ENCODE measurements around the gene RNF43. TPM values are rescaled to one million over a fixed set of nuclear protein-coding genes. Genes with fewer than 3 reads are reported as not detected.

RNF43 gene
- total and polyA plus RNA-seq, 2 of the 13 experiments (the other 11 are each of a cell fraction or from before 2014, with no cell fraction given), result 31.0 to 53.4 TPM

DNA sequence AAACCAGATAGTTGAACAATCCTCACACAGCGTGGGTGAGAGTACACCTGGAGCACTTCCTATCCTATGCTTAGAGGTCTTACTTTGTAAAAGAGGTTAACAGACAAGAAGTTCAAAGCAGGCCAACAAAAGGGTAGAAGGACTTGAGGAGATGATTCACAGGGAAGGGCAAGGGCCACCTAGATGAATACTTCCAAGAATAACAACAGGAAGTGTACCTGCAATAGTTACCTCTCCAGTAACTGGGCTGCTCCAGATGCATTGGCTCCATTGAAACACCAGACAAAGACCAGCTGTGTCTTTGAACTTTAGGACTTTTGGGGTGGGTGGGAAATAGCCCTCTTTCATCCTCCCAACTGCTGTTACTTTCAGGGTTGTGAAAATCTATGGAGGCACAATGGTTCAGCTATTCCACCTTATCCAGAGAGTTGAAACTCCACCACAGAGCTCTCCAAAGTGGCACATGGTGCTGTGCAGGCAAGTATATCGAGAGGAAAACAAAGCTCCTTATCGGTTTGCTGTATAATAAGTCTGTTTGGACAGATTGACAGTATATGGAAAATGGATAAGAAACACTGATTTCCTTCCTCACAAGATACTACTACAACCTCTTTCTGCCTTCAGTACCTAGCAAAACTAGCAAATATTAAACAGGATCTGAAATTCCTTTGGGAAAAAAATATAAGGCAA lies 22.7 kb downstream of the RNF43 start (continued):
- peak; percentile 34; the same call in 1 of the 2 replicates for TF ChIP-seq HOXA5 (CRISPR knock-in tag; IDR thresholded peaks at IDR 0.05)
- TF ChIP-seq ZSCAN20 (CRISPR knock-in tag; IDR thresholded peaks at IDR 0.05; ENCODE audit: borderline replicate concordance), result no peak
- TF ChIP-seq, protein P1, sequence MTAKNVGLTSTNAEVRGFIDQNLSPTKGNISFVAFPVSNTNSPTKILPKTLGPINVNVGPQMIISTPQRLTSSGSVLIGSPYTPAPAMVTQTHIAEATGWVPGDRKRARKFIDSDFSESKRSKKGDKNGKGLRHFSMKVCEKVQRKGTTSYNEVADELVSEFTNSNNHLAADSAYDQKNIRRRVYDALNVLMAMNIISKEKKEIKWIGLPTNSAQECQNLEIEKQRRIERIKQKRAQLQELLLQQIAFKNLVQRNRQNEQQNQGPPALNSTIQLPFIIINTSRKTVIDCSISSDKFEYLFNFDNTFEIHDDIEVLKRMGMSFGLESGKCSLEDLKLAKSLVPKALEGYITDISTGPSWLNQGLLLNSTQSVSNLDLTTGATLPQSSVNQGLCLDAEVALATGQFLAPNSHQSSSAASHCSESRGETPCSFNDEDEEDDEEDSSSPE (CRISPR knock-in tag; IDR thresholded peaks at IDR 0.05), result peak; percentile 30; the same call in 1 of the 2 replicates
- TF ChIP-seq HDAC1 (CRISPR knock-in tag; IDR thresholded peaks at IDR 0.05), result peak; percentile 46; the same call in 1 of the 2 replicates
- no peak for TF ChIP-seq RNF2 (conservative IDR thresholded peaks at IDR 0.05; ENCODE audit: low read depth)
- no peak for TF ChIP-seq ZC3H13 (CRISPR knock-in tag; IDR thresholded peaks at IDR 0.05)
- no peak for TF ChIP-seq KLF15 (CRISPR knock-in tag; IDR thresholded peaks at IDR 0.05; ENCODE audit: borderline replicate concordance)
- no peak for TF ChIP-seq ZNF567 (CRISPR knock-in tag; IDR thresholded peaks at IDR 0.05; ENCODE audit: borderline replicate concordance)
- TF ChIP-seq TSC22D2 (CRISPR knock-in tag; IDR thresholded peaks at IDR 0.05; ENCODE audit: borderline replicate concordance), result no peak; the same call in 1 of the 2 replicates
- TF ChIP-seq, protein P2, sequence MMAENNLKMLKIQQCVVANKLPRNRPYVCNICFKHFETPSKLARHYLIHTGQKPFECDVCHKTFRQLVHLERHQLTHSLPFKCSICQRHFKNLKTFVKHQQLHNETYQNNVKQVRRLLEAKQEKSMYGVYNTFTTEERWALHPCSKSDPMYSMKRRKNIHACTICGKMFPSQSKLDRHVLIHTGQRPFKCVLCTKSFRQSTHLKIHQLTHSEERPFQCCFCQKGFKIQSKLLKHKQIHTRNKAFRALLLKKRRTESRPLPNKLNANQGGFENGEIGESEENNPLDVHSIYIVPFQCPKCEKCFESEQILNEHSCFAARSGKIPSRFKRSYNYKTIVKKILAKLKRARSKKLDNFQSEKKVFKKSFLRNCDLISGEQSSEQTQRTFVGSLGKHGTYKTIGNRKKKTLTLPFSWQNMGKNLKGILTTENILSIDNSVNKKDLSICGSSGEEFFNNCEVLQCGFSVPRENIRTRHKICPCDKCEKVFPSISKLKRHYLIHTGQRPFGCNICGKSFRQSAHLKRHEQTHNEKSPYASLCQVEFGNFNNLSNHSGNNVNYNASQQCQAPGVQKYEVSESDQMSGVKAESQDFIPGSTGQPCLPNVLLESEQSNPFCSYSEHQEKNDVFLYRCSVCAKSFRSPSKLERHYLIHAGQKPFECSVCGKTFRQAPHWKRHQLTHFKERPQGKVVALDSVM (CRISPR knock-in tag; IDR thresholded peaks at IDR 0.05), result no peak
- TF ChIP-seq, protein P3, sequence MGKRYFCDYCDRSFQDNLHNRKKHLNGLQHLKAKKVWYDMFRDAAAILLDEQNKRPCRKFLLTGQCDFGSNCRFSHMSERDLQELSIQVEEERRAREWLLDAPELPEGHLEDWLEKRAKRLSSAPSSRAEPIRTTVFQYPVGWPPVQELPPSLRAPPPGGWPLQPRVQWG (CRISPR knock-in tag; IDR thresholded peaks at IDR 0.05; ENCODE audit: borderline replicate concordance, low read depth), result no peak
- TF ChIP-seq ZNF879 (CRISPR knock-in tag; IDR thresholded peaks at IDR 0.05), result no peak
- 0 out of 2 replicates have a peak, but pooled peaks have one; percentile 68 for TF ChIP-seq RFXAP (CRISPR knock-in tag; IDR thresholded peaks at IDR 0.05; ENCODE audit: borderline replicate concordance)
- no peak for TF ChIP-seq KMT2B (CRISPR knock-in tag; IDR thresholded peaks at IDR 0.05)
- no peak for TF ChIP-seq SP2 (CRISPR knock-in tag; IDR thresholded peaks at IDR 0.05)
- no peak; a peak in 1 of 4 replicates for TF ChIP-seq NR2F1 (CRISPR knock-in tag; IDR thresholded peaks at IDR 0.05)
- no peak for TF ChIP-seq ATAD3A (CRISPR knock-in tag; IDR thresholded peaks at IDR 0.05)
- peak; percentile 47; the same call in 1 of the 2 replicates for TF ChIP-seq MAF1 (CRISPR knock-in tag; IDR thresholded peaks at IDR 0.05; ENCODE audit: borderline replicate concordance)
- peak; percentile 70; the same call in 1 of the 2 replicates for TF ChIP-seq KAT7 (CRISPR knock-in tag; IDR thresholded peaks at IDR 0.05; ENCODE audit: borderline replicate concordance)
- peak; percentile 47 for TF ChIP-seq AGO2 (optimal IDR thresholded peaks at IDR 0.05; ENCODE audit: low read depth, low read length)
- TF ChIP-seq JDP2 (CRISPR knock-in tag; IDR thresholded peaks at IDR 0.05; ENCODE audit: borderline replicate concordance), result no peak
- TF ChIP-seq, protein P4, sequence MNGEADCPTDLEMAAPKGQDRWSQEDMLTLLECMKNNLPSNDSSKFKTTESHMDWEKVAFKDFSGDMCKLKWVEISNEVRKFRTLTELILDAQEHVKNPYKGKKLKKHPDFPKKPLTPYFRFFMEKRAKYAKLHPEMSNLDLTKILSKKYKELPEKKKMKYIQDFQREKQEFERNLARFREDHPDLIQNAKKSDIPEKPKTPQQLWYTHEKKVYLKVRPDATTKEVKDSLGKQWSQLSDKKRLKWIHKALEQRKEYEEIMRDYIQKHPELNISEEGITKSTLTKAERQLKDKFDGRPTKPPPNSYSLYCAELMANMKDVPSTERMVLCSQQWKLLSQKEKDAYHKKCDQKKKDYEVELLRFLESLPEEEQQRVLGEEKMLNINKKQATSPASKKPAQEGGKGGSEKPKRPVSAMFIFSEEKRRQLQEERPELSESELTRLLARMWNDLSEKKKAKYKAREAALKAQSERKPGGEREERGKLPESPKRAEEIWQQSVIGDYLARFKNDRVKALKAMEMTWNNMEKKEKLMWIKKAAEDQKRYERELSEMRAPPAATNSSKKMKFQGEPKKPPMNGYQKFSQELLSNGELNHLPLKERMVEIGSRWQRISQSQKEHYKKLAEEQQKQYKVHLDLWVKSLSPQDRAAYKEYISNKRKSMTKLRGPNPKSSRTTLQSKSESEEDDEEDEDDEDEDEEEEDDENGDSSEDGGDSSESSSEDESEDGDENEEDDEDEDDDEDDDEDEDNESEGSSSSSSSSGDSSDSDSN (CRISPR knock-in tag; IDR thresholded peaks at IDR 0.05), result no peak
- TF ChIP-seq YEATS4 (CRISPR knock-in tag; IDR thresholded peaks at IDR 0.05; ENCODE audit: borderline replicate concordance), result no peak; the same call in 1 of the 2 replicates
